DND-41 (cell line): ENCODE data around the gene SSBP1.
A peak's percentile ranks its signal among the peaks of the same experiment; 100 is the strongest.

Experiments
- ATAC-seq: fragments of 200-7000 bp; cut with Tn5 transposase; 3 replicates; pipeline ENCODE4 v1.9.1; 2021; ENCODE audit warnings: low read depth; ENCODE audit not compliant: insufficient read depth
- DNase-seq: peaks from one replicate; pipeline ENCODE4 v3.0.0-alpha.2; 2020
- H2AFZ ChIP-seq: 2 replicates; pipeline ENCODE4 v1.6.0; 2012; ENCODE audit warnings: low read depth, low read length
- H3K27ac ChIP-seq: 2 replicates; pipeline ENCODE4 v1.5.1; 2012; ENCODE audit warnings: low read length, inconsistent platforms
- H3K27me3 ChIP-seq: fragments of 200-600 bp; sonication (generic); 2 replicates; pipeline ENCODE4 v1.6.0; 2012; ENCODE audit warnings: low read length, mild to moderate bottlenecking, inconsistent platforms; ENCODE audit not compliant: insufficient read depth, poor library complexity
- H3K36me3 ChIP-seq: 2 replicates; pipeline ENCODE4 v1.5.1; 2012; ENCODE audit warnings: low read length, inconsistent platforms; ENCODE audit not compliant: insufficient read depth
- H3K4me1 ChIP-seq: 2 replicates; pipeline ENCODE4 v1.5.1; 2012; ENCODE audit warnings: mild to moderate bottlenecking, low read length; ENCODE audit not compliant: insufficient read depth
- H3K4me2 ChIP-seq: 2 replicates; pipeline ENCODE4 v1.6.0; 2012; ENCODE audit warnings: mild to moderate bottlenecking, moderate library complexity, low read length, inconsistent platforms; ENCODE audit not compliant: insufficient read depth
- H3K4me3 ChIP-seq, 2 experiments: fragments of 200-600 bp in 1 of 2; shearing (Covaris generic) in 1 of 2; 2 replicates each; pipeline ENCODE4 v1.5.1; 2012 to 2016; ENCODE audit warnings: inconsistent platforms in 2 of 2, low read length in 2 of 2, mild to moderate bottlenecking in 2 of 2, low read depth in 1 of 2, moderate library complexity in 1 of 2
- H3K79me2 ChIP-seq: 2 replicates; pipeline ENCODE4 v1.6.0; 2012; ENCODE audit warnings: low read length, inconsistent platforms; ENCODE audit not compliant: insufficient read depth
- H3K9ac ChIP-seq: 2 replicates; pipeline ENCODE4 v1.6.0; 2012; ENCODE audit warnings: low read depth, mild to moderate bottlenecking, inconsistent platforms, low read length, moderate library complexity
- H3K9me3 ChIP-seq: 2 replicates; pipeline ENCODE4 v1.5.1; 2012; ENCODE audit warnings: low read length, moderate library complexity, mild to moderate bottlenecking, inconsistent platforms; ENCODE audit not compliant: insufficient read depth, severe bottlenecking
- H4K20me1 ChIP-seq: 2 replicates; pipeline ENCODE4 v1.6.0; 2012; ENCODE audit warnings: low read length; ENCODE audit not compliant: insufficient read depth
- CTCF ChIP-seq: IDR thresholded peaks from 2 replicates; pipeline ENCODE4 v1.5.1; 2012; ENCODE audit warnings: borderline replicate concordance, low read length, moderate library complexity, mild to moderate bottlenecking; ENCODE audit not compliant: poor library complexity, severe bottlenecking; ENCODE audit errors: extremely low read depth
- EZH2 ChIP-seq: IDR thresholded peaks from 3 replicates; pipeline ENCODE4 v1.6.1; 2012; ENCODE audit warnings: borderline replicate concordance, low read depth, mild to moderate bottlenecking, moderate library complexity, low read length, inconsistent platforms; ENCODE audit not compliant: severe bottlenecking

Gene SSBP1

GRCh38 chr7:141776374-141776773 is 38.2 kb downstream of the SSBP1 start, which contains the start of gene TAS2R4:
Gene TAS2R4, plus strand, starts transcription at chr7:141776674. Its CDS starts 1,815 bp downstream, at chr7:141778489.
- no peak within 1 kb of the TSS for H3K4me3 ChIP-seq
- no peak within 1 kb of the TSS for H2AFZ ChIP-seq
- H3K9me3 ChIP-seq: peaks cover 5% of the 10 kb centered on the region
- H3K36me3 ChIP-seq: peaks cover 24% of the 10 kb centered on the region
- H3K4me2 ChIP-seq: no peak within 1 kb of the TSS
- no peak for DNase-seq
- no peaks in the 10 kb centered on the region for H3K79me2 ChIP-seq
- TF ChIP-seq CTCF (no peak), EZH2 (no peak)
- ATAC-seq: no peak
- no peaks in the 10 kb centered on the region for H3K4me1 ChIP-seq
- no peaks in the 10 kb centered on the region for H3K27me3 ChIP-seq
- H4K20me1 ChIP-seq: no peaks in the 10 kb centered on the region
- no peak within 1 kb of the TSS for H3K9ac ChIP-seq
- H3K27ac ChIP-seq: no peak within 1 kb of the TSS

GRCh38 chr7:141785706-141786552 is 47.8 kb downstream of the SSBP1 start:
- TF ChIP-seq CTCF (peak; percentile 90), EZH2 (no peak)
- H3K4me2 ChIP-seq: no peak overlapping the region
- no peaks in the 10 kb centered on the region for H3K4me1 ChIP-seq
- H4K20me1 ChIP-seq: 0 out of 2 replicates have a peak, but pooled peaks cover 2% of the 10 kb centered on the region
- DNase-seq (peak; percentile 35), ATAC-seq (peak; percentile 91)
- H3K9ac ChIP-seq: no peak overlapping the region
- 0 out of 2 replicates have a peak, but pooled peaks cover 7% of the 10 kb centered on the region for H3K36me3 ChIP-seq
- no peaks in the 10 kb centered on the region for H3K9me3 ChIP-seq
- no peak overlapping the region for H3K4me3 ChIP-seq
- no peaks in the 10 kb centered on the region for H3K79me2 ChIP-seq
- H3K27me3 ChIP-seq: no peaks in the 10 kb centered on the region
- no peak overlapping the region for H2AFZ ChIP-seq
- H3K27ac ChIP-seq: no peak overlapping the region

- H3K79me2 ChIP-seq: no peaks in the 10 kb centered on the region
- no peak overlapping the region for H3K27ac ChIP-seq
- no peak overlapping the region for H3K4me3 ChIP-seq
- no peaks in the 10 kb centered on the region for H3K4me1 ChIP-seq
- DNase-seq (no peak), ATAC-seq (no peak)
- no peaks in the 10 kb centered on the region for H3K27me3 ChIP-seq
- H2AFZ ChIP-seq: no peak overlapping the region
- H3K9me3 ChIP-seq: no peaks in the 10 kb centered on the region
- H3K9ac ChIP-seq: no peak overlapping the region
- H3K4me2 ChIP-seq: no peak overlapping the region
- 0 out of 2 replicates have a peak, but pooled peaks cover 2% of the 10 kb centered on the region for H4K20me1 ChIP-seq
- TF ChIP-seq EZH2 (no peak), CTCF (no peak)
- H3K36me3 ChIP-seq: 0 out of 2 replicates have a peak, but pooled peaks cover 7% of the 10 kb centered on the region
These were observed 50.1 kb downstream of the SSBP1 start for GRCh38 chr7:141788296-141788695.
